Neural progenitor cell (in vitro differentiated cells): ENCODE data around the gene HS3ST5. TPM values are rescaled to one million over a fixed set of nuclear protein-coding genes. Genes with fewer than 3 reads are reported as not detected.
"Not testable (repeated sequence)": the region's sequence is repeated elsewhere in the genome, so short reads cannot be mapped to it uniquely, and the experiment has no call there.

Experiments
- DNase-seq: peaks from one replicate; pipeline ENCODE4 v3.0.0-alpha.2; 2016; ENCODE audit warnings: low spot score
- H2AFZ ChIP-seq: fragments of 200-600 bp; sonication (generic); replicated peaks from 2 replicates; pipeline ENCODE4 v1.6.1; 2016; ENCODE audit warnings: antibody characterized with exemption
- H3F3A ChIP-seq: fragments of 200-600 bp; sonication (generic); 2 replicates; pipeline ENCODE4 v1.6.1; 2016; ENCODE audit warnings: antibody characterized with exemption, low read depth
- H3K27ac ChIP-seq: fragments of 200-600 bp; sonication (generic); 2 replicates; pipeline ENCODE4 v1.5.1; 2016; ENCODE audit warnings: mild to moderate bottlenecking
- H3K27me3 ChIP-seq: fragments of 200-600 bp; sonication (generic); 2 replicates; pipeline ENCODE4 v1.6.1; 2016; ENCODE audit warnings: mild to moderate bottlenecking, moderate library complexity
- H3K36me3 ChIP-seq: fragments of 200-600 bp; sonication (generic); 2 replicates; pipeline ENCODE4 v1.5.1; 2016
- H3K4me1 ChIP-seq: fragments of 200-600 bp; sonication (generic); 2 replicates; pipeline ENCODE4 v1.6.1; 2016; ENCODE audit warnings: mixed run types
- H3K4me2 ChIP-seq: fragments of 200-600 bp; sonication (generic); 2 replicates; pipeline ENCODE4 v1.6.1; 2016
- H3K4me3 ChIP-seq: fragments of 200-600 bp; sonication (generic); 2 replicates; pipeline ENCODE4 v1.5.1; 2016
- H3K79me2 ChIP-seq: fragments of 200-600 bp; sonication (generic); 2 replicates; pipeline ENCODE4 v1.6.1; 2016; ENCODE audit warnings: low read depth
- H3K9ac ChIP-seq: fragments of 200-600 bp; sonication (generic); 2 replicates; pipeline ENCODE4 v1.6.1; 2016
- H3K9me3 ChIP-seq: fragments of 200-600 bp; sonication (generic); 2 replicates; pipeline ENCODE4 v1.5.1; 2016; ENCODE audit warnings: low read depth
- H4K20me1 ChIP-seq: fragments of 200-600 bp; sonication (generic); 2 replicates; pipeline ENCODE4 v1.6.1; 2016; ENCODE audit warnings: low read depth
- H3K27ac Mint-ChIP-seq: 3 replicates; pipeline ENCODE4 v1.8.0; 2021; ENCODE audit warnings: mixed read lengths
- H3K27me3 Mint-ChIP-seq: 2 replicates; pipeline ENCODE4 v1.8.0; 2022; ENCODE audit warnings: low read depth, mild to moderate bottlenecking, inconsistent platforms, moderate library complexity, mixed read lengths; ENCODE audit not compliant: insufficient read depth
- H3K36me3 Mint-ChIP-seq: 3 replicates; pipeline ENCODE4 v1.8.0; 2021; ENCODE audit warnings: mixed read lengths
- H3K4me1 Mint-ChIP-seq: 3 replicates; pipeline ENCODE4 v1.8.0; 2021; ENCODE audit warnings: mixed read lengths
- H3K4me3 Mint-ChIP-seq: 3 replicates; pipeline ENCODE4 v1.8.0; 2021; ENCODE audit warnings: mild to moderate bottlenecking, moderate library complexity, mixed read lengths
- H3K9me3 Mint-ChIP-seq: 3 replicates; pipeline ENCODE4 v1.8.0; 2020; ENCODE audit warnings: mixed read lengths
- EZH2 ChIP-seq: fragments of 200-600 bp; sonication (generic); IDR thresholded peaks from 2 replicates; pipeline ENCODE4 v1.6.1; 2017; ENCODE audit warnings: antibody characterized with exemption, mild to moderate bottlenecking, moderate library complexity
- EZH2phosphoT487 ChIP-seq: fragments of 200-600 bp; sonication (generic); IDR thresholded peaks from 2 replicates; pipeline ENCODE4 v1.6.1; 2017; ENCODE audit warnings: antibody characterized with exemption
- total RNA-seq: library from RNA; depleted of rRNA; stranded (reverse); fragments of >200 nt; gene quantifications from 2 replicates; pipeline ENCODE4 v1.2.3, GENCODE V29; 2015; ENCODE audit warnings: low replicate concordance
- TF ChIP-seq, protein P1 (sequence below): fragments of 200-600 bp; sonication (generic); IDR thresholded peaks from 2 replicates; pipeline ENCODE4 v1.5.1; 2017; ENCODE audit warnings: antibody characterized with exemption, mild to moderate bottlenecking

The HS3ST5 gene
- total RNA-seq, 1 donor from 2014 or later: 0.34 TPM

- no peaks in the 10 kb centered on the region for H3K9me3 ChIP-seq
- H3K79me2 ChIP-seq: no peaks in the 10 kb centered on the region
- no peak overlapping the region for H3K27ac Mint-ChIP-seq
- no peak overlapping the region for H3K9ac ChIP-seq
- H3K9me3 Mint-ChIP-seq: peaks cover 6% of the 10 kb centered on the region
- no peak overlapping the region for H3K4me3 Mint-ChIP-seq
- no peaks in the 10 kb centered on the region for H3K4me1 ChIP-seq
- no peak overlapping the region for H3K4me2 ChIP-seq
- no peaks in the 10 kb centered on the region for H3F3A ChIP-seq
- DNase-seq: no peak
- no peaks in the 10 kb centered on the region for H3K27me3 Mint-ChIP-seq
- H3K4me1 Mint-ChIP-seq: peaks cover 10% of the 10 kb centered on the region
- no peaks in the 10 kb centered on the region for H3K27me3 ChIP-seq
- no peaks in the 10 kb centered on the region for H3K36me3 ChIP-seq
- no peaks in the 10 kb centered on the region for H4K20me1 ChIP-seq
- H3K4me3 ChIP-seq: no peak overlapping the region
- H3K36me3 Mint-ChIP-seq: no peaks in the 10 kb centered on the region
- TF ChIP-seq EZH2phosphoT487 (no peak), EZH2 (no peak)
- TF ChIP-seq, protein P1, sequence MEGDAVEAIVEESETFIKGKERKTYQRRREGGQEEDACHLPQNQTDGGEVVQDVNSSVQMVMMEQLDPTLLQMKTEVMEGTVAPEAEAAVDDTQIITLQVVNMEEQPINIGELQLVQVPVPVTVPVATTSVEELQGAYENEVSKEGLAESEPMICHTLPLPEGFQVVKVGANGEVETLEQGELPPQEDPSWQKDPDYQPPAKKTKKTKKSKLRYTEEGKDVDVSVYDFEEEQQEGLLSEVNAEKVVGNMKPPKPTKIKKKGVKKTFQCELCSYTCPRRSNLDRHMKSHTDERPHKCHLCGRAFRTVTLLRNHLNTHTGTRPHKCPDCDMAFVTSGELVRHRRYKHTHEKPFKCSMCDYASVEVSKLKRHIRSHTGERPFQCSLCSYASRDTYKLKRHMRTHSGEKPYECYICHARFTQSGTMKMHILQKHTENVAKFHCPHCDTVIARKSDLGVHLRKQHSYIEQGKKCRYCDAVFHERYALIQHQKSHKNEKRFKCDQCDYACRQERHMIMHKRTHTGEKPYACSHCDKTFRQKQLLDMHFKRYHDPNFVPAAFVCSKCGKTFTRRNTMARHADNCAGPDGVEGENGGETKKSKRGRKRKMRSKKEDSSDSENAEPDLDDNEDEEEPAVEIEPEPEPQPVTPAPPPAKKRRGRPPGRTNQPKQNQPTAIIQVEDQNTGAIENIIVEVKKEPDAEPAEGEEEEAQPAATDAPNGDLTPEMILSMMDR: no peak
- no peak overlapping the region for H3K27ac ChIP-seq
- H2AFZ ChIP-seq: no peak overlapping the region
Observed at GRCh38 chr6:114227944-114228468, 114.8 kb downstream of the HS3ST5 start.

GRCh38 chr6:114220241-114220640 lies 122.6 kb downstream of the HS3ST5 start:
- Mint-ChIP-seq H3K9me3 (peaks cover 1% of the 10 kb centered on the region), H3K36me3 (no peaks in the 10 kb centered on the region), H3K4me1 (peaks cover 3% of the 10 kb centered on the region), H3K27me3 (no peaks in the 10 kb centered on the region), H3K27ac (no peak overlapping the region), H3K4me3 (no peak overlapping the region)
- H3K27me3 ChIP-seq: no peaks in the 10 kb centered on the region
- no peaks in the 10 kb centered on the region for H3K4me1 ChIP-seq
- H3K9me3 ChIP-seq: no peaks in the 10 kb centered on the region
- H3K4me2 ChIP-seq: no peak overlapping the region
- H3K27ac ChIP-seq: no peak overlapping the region
- no peaks in the 10 kb centered on the region for H3F3A ChIP-seq
- H4K20me1 ChIP-seq: no peaks in the 10 kb centered on the region
- H3K9ac ChIP-seq: no peak overlapping the region
- H3K4me3 ChIP-seq: no peak overlapping the region
- no peaks in the 10 kb centered on the region for H3K79me2 ChIP-seq
- DNase-seq: no peak
- TF ChIP-seq EZH2phosphoT487: no peak
- TF ChIP-seq, protein P1: no peak
- TF ChIP-seq EZH2: no peak
- no peaks in the 10 kb centered on the region for H3K36me3 ChIP-seq
- H2AFZ ChIP-seq: no peak overlapping the region

DNA sequence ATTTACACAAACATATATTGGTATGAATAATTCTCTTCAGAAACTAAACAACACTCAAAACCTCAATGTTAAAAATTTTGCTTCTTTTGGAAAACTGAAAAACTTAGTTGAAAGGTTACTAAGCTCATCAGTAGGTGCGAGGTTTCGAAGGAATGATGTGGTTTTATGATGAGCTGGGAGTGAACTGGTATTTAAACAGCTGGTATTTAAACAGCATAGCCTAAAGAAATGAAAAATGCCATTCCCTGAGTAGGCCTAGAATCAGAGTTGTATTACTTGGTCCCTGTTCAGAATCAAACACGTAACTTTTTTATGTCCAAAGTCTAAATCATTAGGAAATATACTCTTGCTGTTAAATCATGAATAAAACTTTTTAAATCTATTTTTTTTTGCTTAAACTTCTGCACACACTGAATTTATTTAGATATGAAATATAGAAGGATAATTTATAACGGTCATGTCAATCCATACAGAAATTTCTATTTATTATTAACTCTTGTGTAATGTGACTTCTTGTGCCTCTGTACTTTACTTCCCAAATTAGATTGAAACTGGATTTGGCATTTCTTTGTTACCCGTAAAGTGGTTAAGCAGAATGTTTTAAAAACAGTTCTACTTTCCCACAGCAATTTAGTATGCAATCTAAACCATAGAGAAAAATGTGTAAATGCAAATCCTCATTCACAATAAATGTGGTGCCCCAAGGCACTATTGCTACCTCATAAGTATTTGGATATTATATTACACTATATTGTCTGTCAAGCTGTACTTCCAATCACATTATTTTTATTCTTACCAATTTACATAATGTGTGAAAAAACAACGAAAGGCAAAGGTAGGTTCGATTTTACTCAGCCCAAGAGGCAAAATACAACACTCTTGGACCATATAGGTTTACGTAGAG lies 124.1 kb downstream of the HS3ST5 start:
- Mint-ChIP-seq H3K4me1 (no peaks in the 10 kb centered on the region), H3K27ac (no peak overlapping the region), H3K36me3 (no peaks in the 10 kb centered on the region), H3K9me3 (peaks cover 1% of the 10 kb centered on the region), H3K4me3 (no peak overlapping the region), H3K27me3 (no peaks in the 10 kb centered on the region)
- no peak for DNase-seq
- no peak overlapping the region for H2AFZ ChIP-seq
- no peaks in the 10 kb centered on the region for H3K9me3 ChIP-seq
- no peaks in the 10 kb centered on the region for H3K79me2 ChIP-seq
- H3K27me3 ChIP-seq: no peaks in the 10 kb centered on the region
- H3K27ac ChIP-seq: no peak overlapping the region
- H3K4me1 ChIP-seq: no peaks in the 10 kb centered on the region
- no peak overlapping the region for H3K4me2 ChIP-seq
- TF ChIP-seq, protein P1: no peak
- TF ChIP-seq EZH2phosphoT487 (no peak), EZH2 (no peak)
- H3K4me3 ChIP-seq: no peak overlapping the region
- no peaks in the 10 kb centered on the region for H3F3A ChIP-seq
- H3K36me3 ChIP-seq: no peaks in the 10 kb centered on the region
- H3K9ac ChIP-seq: no peak overlapping the region
- H4K20me1 ChIP-seq: no peaks in the 10 kb centered on the region

DNA sequence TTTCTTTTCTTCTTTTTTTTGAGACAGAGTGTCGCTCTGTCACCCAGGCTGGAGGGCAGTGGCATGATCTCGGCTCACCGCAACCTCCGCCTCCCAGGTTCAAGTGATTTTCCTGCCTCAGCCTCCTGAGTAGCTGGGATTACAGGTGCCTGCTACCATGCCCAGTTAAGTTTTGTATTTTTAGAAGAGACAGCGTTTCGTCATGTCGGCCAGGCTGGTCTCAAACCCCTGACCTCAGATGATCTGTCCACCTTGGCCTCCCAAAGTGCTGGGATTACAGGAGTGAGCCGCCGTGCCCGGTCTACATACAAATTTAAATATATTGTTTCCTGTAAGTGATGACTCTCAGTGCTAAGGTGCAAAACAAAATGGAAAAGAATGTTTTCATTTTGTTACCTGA lies 124.8 kb downstream of the HS3ST5 start:
- not testable (repeated sequence) for H3K27me3 Mint-ChIP-seq, H3K36me3 Mint-ChIP-seq, H3K79me2 ChIP-seq, H3K4me2 ChIP-seq, H3K27me3 ChIP-seq, H3K27ac Mint-ChIP-seq, H3K9me3 Mint-ChIP-seq, H2AFZ ChIP-seq, H3K4me1 Mint-ChIP-seq, H3K9me3 ChIP-seq, H3K36me3 ChIP-seq, H4K20me1 ChIP-seq, H3K27ac ChIP-seq, H3F3A ChIP-seq, H3K9ac ChIP-seq, H3K4me3 ChIP-seq, H3K4me3 Mint-ChIP-seq, DNase-seq, H3K4me1 ChIP-seq
